Activated T-cell treated with anti-CD3 and anti-CD28 coated beads, Interleukin-2, amount 50 U/mL, for 72 hours (primary cell): ENCODE measurements around the gene CALML5. TPM values are rescaled to one million over a fixed set of nuclear protein-coding genes. Genes with fewer than 3 reads are reported as not detected.

Source experiments
- ATAC-seq, 2 donors: fragments of 150-1000 bp; cut with Tn5 transposase; replicated peaks in 1 of 2; 2 replicates each; pipeline ENCODE4 v1.10.0; 2021; ENCODE audit warnings: moderate library complexity in 2 of 2, mild to moderate bottlenecking in 1 of 2
- DNase-seq, 2 donors: peaks; one replicate each; pipeline ENCODE4 v3.0.0; 2021 to 2022; ENCODE audit warnings: mixed read lengths in 1 of 2
- H3K27ac Mint-ChIP-seq: one replicate; pipeline ENCODE4 v1.8.0; 2022; ENCODE audit warnings: mild to moderate bottlenecking, moderate library complexity, mixed read lengths
- H3K27me3 Mint-ChIP-seq: one replicate; pipeline ENCODE4 v1.8.0; 2022; ENCODE audit warnings: low read depth, mixed read lengths
- H3K36me3 Mint-ChIP-seq, 2 donors: one replicate each; pipeline ENCODE4 v1.8.0; 2022; ENCODE audit warnings: mixed read lengths in 2 of 2, mild to moderate bottlenecking in 1 of 2; ENCODE audit not compliant: insufficient read depth in 2 of 2
- H3K4me1 Mint-ChIP-seq: one replicate; pipeline ENCODE4 v1.8.0; 2022; ENCODE audit warnings: low read depth, mixed read lengths
- H3K4me3 Mint-ChIP-seq, 2 donors: one replicate each; pipeline ENCODE4 v1.8.0; 2022; ENCODE audit warnings: mild to moderate bottlenecking in 2 of 2, mixed read lengths in 2 of 2, moderate library complexity in 2 of 2
- H3K9me3 Mint-ChIP-seq, 2 donors: one replicate each; pipeline ENCODE4 v1.8.0; 2022; ENCODE audit warnings: mixed read lengths in 2 of 2
- total RNA-seq, 2 donors: library from RNA; stranded (reverse); gene quantifications; one replicate each; pipeline ENCODE4 v1.2.3, GENCODE V29; 2022

The CALML5 gene
- total RNA-seq, 2 donors from 2014 or later = not detected

- Mint-ChIP-seq H3K9me3 (no peaks in the 10 kb centered on the region), H3K36me3 (no peaks in the 10 kb centered on the region), H3K27ac (no peak overlapping the region), H3K4me1 (peaks cover 3% of the 10 kb centered on the region), H3K4me3 (no peak overlapping the region), H3K27me3 (peaks cover 30% of the 10 kb centered on the region)
- ATAC-seq (no peak), DNase-seq (no peak)
Measured at GRCh38 chr10:5507649-5508131, 8.3 kb upstream of the CALML5 start.

- Mint-ChIP-seq H3K27me3 (peaks cover 25% of the 10 kb centered on the region), H3K4me3 (no peak overlapping the region), H3K9me3 (no peaks in the 10 kb centered on the region), H3K27ac (no peak overlapping the region), H3K36me3 (no peaks in the 10 kb centered on the region), H3K4me1 (no peaks in the 10 kb centered on the region)
- no peak for ATAC-seq
- no peak for DNase-seq
Measured at GRCh38 chr10:5506751-5507648, 7.6 kb upstream of the CALML5 start.

GRCh38 chr10:5506246-5506645 lies 6.9 kb upstream of the CALML5 start:
- no peaks in the 10 kb centered on the region for H3K9me3 Mint-ChIP-seq
- no peaks in the 10 kb centered on the region for H3K4me1 Mint-ChIP-seq
- H3K4me3 Mint-ChIP-seq = no peak overlapping the region
- DNase-seq (no peak), ATAC-seq (no peak)
- peaks cover 25% of the 10 kb centered on the region for H3K27me3 Mint-ChIP-seq
- H3K36me3 Mint-ChIP-seq = no peaks in the 10 kb centered on the region
- H3K27ac Mint-ChIP-seq = no peak overlapping the region

- Mint-ChIP-seq H3K27ac (no peak overlapping the region), H3K4me1 (no peaks in the 10 kb centered on the region), H3K4me3 (no peak overlapping the region), H3K36me3 (no peaks in the 10 kb centered on the region), H3K27me3 (peaks cover 30% of the 10 kb centered on the region), H3K9me3 (no peaks in the 10 kb centered on the region)
- ATAC-seq = no peak
- DNase-seq = no peak
Measured at GRCh38 chr10:5504146-5505072, 5.0 kb upstream of the CALML5 start.

- peaks cover 30% of the 10 kb centered on the region for H3K27me3 Mint-ChIP-seq
- H3K9me3 Mint-ChIP-seq = no peaks in the 10 kb centered on the region
- no peak for ATAC-seq
- no peak overlapping the region for H3K27ac Mint-ChIP-seq
- H3K4me3 Mint-ChIP-seq = no peak overlapping the region
- DNase-seq = no peak
- no peaks in the 10 kb centered on the region for H3K36me3 Mint-ChIP-seq
- H3K4me1 Mint-ChIP-seq = no peaks in the 10 kb centered on the region
Measured at GRCh38 chr10:5503477-5503835, 4.1 kb upstream of the CALML5 start.

- H3K9me3 Mint-ChIP-seq = no peaks in the 10 kb centered on the region
Measured at GRCh38 chr10:5502571-5503476, 3.5 kb upstream of the CALML5 start.

GRCh38 chr10:5502061-5502521 lies 2.7 kb upstream of the CALML5 start:
- Mint-ChIP-seq H3K27me3 (peaks cover 30% of the 10 kb centered on the region), H3K27ac (no peak overlapping the region), H3K4me1 (no peaks in the 10 kb centered on the region), H3K36me3 (no peaks in the 10 kb centered on the region), H3K9me3 (no peaks in the 10 kb centered on the region), H3K4me3 (no peak overlapping the region)
- no peak for DNase-seq
- no peak for ATAC-seq

More at GRCh38 chr10:5502571-5503476, 3.5 kb upstream of the CALML5 start:
- Mint-ChIP-seq H3K27me3 (peaks cover 30% of the 10 kb centered on the region), H3K27ac (no peak overlapping the region), H3K36me3 (no peaks in the 10 kb centered on the region), H3K4me1 (no peaks in the 10 kb centered on the region), H3K4me3 (no peak overlapping the region)
- ATAC-seq (no peak), DNase-seq (no peak)

GRCh38 chr10:5500910-5501309 lies 1.5 kb upstream of the CALML5 start:
- H3K27ac Mint-ChIP-seq = no peak overlapping the region
- peaks cover 29% of the 10 kb centered on the region for H3K27me3 Mint-ChIP-seq
- ATAC-seq (no peak), DNase-seq (no peak)
- H3K4me3 Mint-ChIP-seq = no peak overlapping the region
- H3K36me3 Mint-ChIP-seq = no peaks in the 10 kb centered on the region
- H3K4me1 Mint-ChIP-seq = no peaks in the 10 kb centered on the region
- H3K9me3 Mint-ChIP-seq = no peaks in the 10 kb centered on the region

GRCh38 chr10:5500162-5500670 lies 846 bp upstream of the CALML5 start:
- DNase-seq = no peak
- H3K4me3 Mint-ChIP-seq = no peak overlapping the region
- H3K27me3 Mint-ChIP-seq = peaks cover 22% of the 10 kb centered on the region
- H3K9me3 Mint-ChIP-seq = no peaks in the 10 kb centered on the region
- no peaks in the 10 kb centered on the region for H3K36me3 Mint-ChIP-seq
- ATAC-seq = no peak
- H3K27ac Mint-ChIP-seq = no peak overlapping the region
- no peaks in the 10 kb centered on the region for H3K4me1 Mint-ChIP-seq

GRCh38 chr10:5498791-5499492 lies 428 bp downstream of the CALML5 start:
- Mint-ChIP-seq H3K4me1 (no peaks in the 10 kb centered on the region), H3K27me3 (peaks cover 20% of the 10 kb centered on the region), H3K4me3 (no peak overlapping the region), H3K27ac (no peak overlapping the region), H3K9me3 (no peaks in the 10 kb centered on the region), H3K36me3 (no peaks in the 10 kb centered on the region)
- no peak for ATAC-seq
- DNase-seq = no peak

- Mint-ChIP-seq H3K27me3 (peaks cover 13% of the 10 kb centered on the region), H3K4me1 (no peaks in the 10 kb centered on the region), H3K9me3 (no peaks in the 10 kb centered on the region), H3K27ac (no peak overlapping the region), H3K4me3 (no peak overlapping the region), H3K36me3 (no peaks in the 10 kb centered on the region)
- ATAC-seq (no peak), DNase-seq (no peak)
Measured at GRCh38 chr10:5497948-5498730, 1.2 kb downstream of the CALML5 start.
